Measurements from ENCODE around the gene TEC.
A peak's percentile ranks its signal among the peaks of the same experiment; 100 is the strongest.
"Not testable (repeated sequence)": the region's sequence is repeated elsewhere in the genome, so short reads cannot be mapped to it uniquely, and the experiment has no call there.

The TEC gene

GRCh38 chr4:48268956-48269860 is at the start of gene TEC:
Gene TEC (minus strand): TSS chr4:48269838. CDS start chr4:48228614, 41,224 bp downstream.
- DNase-seq (ENCODE audit: low spot score): peak; percentile 50
- no peak for TF ChIP-seq CTCF (IDR thresholded peaks at IDR 0.05; ENCODE audit: extremely low read depth, missing control alignments)

- DNase-seq (ENCODE audit: low spot score): peak; percentile 60
- TF ChIP-seq CTCF (IDR thresholded peaks at IDR 0.05; ENCODE audit: extremely low read depth, missing control alignments): peak; percentile 24
These were observed 46.3 kb upstream of the TEC start for GRCh38 chr4:48315728-48316630.

GRCh38 chr4:48314746-48315145 is 45.1 kb upstream of the TEC start:
- DNase-seq (ENCODE audit: low spot score): not testable (repeated sequence)

GRCh38 chr4:48311896-48312295 is 42.3 kb upstream of the TEC start:
- TF ChIP-seq CTCF (IDR thresholded peaks at IDR 0.05; ENCODE audit: extremely low read depth, missing control alignments): no peak

GRCh38 chr4:48308901-48309300 is 39.3 kb upstream of the TEC start:
- TF ChIP-seq CTCF (IDR thresholded peaks at IDR 0.05; ENCODE audit: extremely low read depth, missing control alignments): no peak
- DNase-seq (ENCODE audit: low spot score): no peak

More at GRCh38 chr4:48311896-48312295, 42.3 kb upstream of the TEC start:
- DNase-seq (ENCODE audit: low spot score): no peak

- TF ChIP-seq CTCF (IDR thresholded peaks at IDR 0.05; ENCODE audit: extremely low read depth, missing control alignments): no peak
- DNase-seq (ENCODE audit: low spot score): no peak
These were observed 37.9 kb upstream of the TEC start for GRCh38 chr4:48307528-48307927.

GRCh38 chr4:48305508-48305907 is 35.9 kb upstream of the TEC start:
- DNase-seq (ENCODE audit: low spot score): no peak
- no peak for TF ChIP-seq CTCF (IDR thresholded peaks at IDR 0.05; ENCODE audit: extremely low read depth, missing control alignments)

Data from GM20000 (cell line).